ENCODE measurements around the gene GOLGA2. TPM values are rescaled to one million over a fixed set of nuclear protein-coding genes. Genes with fewer than 3 reads are reported as not detected.

The GOLGA2 gene
- total and polyA plus RNA-seq, 2 of the 13 experiments (the other 11 are each of a cell fraction or from before 2014, with no cell fraction given) = 45.3 to 45.8 TPM

DNA sequence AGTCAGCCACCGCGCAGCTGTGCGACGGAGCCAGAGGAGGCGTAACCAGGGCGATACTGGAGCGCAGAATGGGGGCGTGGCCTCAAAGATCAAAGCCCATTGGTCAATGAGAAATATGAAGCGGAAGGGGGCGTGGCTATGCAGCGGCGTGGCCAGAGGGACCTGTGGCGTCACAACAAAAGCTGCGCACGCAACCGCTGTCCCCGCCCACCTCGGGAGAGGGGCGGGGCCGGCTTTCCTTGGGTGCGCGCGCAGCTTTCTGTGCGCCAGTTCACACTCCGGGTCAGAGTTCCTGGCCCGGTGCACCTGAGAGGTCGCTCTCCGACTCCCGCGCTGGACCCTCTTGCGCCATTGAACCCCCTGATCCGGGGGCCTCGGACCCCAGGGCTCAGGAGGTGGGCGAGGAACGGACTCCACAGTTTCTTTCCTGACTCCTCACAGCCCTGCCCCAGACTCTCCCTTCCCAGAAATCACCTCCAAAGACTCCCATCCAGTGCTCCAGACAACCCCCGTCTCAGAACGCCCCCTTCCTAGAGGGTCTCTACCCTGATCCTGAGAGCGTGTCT, 284 bp upstream of the GOLGA2 start, which contains the start of gene SWI5 (continued):
- peak; percentile 85 for TF ChIP-seq RFX1 (IDR thresholded peaks at IDR 0.05)
- no peak for TF ChIP-seq ZNF878 (CRISPR knock-in tag; IDR thresholded peaks at IDR 0.05)
- no peak for TF ChIP-seq SMC3 (IDR thresholded peaks at IDR 0.05; ENCODE audit: low read length)
- TF ChIP-seq ZNF30 (CRISPR knock-in tag; IDR thresholded peaks at IDR 0.05) = no peak
- TF ChIP-seq, protein P1, sequence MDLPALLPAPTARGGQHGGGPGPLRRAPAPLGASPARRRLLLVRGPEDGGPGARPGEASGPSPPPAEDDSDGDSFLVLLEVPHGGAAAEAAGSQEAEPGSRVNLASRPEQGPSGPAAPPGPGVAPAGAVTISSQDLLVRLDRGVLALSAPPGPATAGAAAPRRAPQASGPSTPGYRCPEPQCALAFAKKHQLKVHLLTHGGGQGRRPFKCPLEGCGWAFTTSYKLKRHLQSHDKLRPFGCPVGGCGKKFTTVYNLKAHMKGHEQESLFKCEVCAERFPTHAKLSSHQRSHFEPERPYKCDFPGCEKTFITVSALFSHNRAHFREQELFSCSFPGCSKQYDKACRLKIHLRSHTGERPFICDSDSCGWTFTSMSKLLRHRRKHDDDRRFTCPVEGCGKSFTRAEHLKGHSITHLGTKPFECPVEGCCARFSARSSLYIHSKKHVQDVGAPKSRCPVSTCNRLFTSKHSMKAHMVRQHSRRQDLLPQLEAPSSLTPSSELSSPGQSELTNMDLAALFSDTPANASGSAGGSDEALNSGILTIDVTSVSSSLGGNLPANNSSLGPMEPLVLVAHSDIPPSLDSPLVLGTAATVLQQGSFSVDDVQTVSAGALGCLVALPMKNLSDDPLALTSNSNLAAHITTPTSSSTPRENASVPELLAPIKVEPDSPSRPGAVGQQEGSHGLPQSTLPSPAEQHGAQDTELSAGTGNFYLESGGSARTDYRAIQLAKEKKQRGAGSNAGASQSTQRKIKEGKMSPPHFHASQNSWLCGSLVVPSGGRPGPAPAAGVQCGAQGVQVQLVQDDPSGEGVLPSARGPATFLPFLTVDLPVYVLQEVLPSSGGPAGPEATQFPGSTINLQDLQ (CRISPR knock-in tag; IDR thresholded peaks at IDR 0.05) = no peak
- TF ChIP-seq, protein P2, sequence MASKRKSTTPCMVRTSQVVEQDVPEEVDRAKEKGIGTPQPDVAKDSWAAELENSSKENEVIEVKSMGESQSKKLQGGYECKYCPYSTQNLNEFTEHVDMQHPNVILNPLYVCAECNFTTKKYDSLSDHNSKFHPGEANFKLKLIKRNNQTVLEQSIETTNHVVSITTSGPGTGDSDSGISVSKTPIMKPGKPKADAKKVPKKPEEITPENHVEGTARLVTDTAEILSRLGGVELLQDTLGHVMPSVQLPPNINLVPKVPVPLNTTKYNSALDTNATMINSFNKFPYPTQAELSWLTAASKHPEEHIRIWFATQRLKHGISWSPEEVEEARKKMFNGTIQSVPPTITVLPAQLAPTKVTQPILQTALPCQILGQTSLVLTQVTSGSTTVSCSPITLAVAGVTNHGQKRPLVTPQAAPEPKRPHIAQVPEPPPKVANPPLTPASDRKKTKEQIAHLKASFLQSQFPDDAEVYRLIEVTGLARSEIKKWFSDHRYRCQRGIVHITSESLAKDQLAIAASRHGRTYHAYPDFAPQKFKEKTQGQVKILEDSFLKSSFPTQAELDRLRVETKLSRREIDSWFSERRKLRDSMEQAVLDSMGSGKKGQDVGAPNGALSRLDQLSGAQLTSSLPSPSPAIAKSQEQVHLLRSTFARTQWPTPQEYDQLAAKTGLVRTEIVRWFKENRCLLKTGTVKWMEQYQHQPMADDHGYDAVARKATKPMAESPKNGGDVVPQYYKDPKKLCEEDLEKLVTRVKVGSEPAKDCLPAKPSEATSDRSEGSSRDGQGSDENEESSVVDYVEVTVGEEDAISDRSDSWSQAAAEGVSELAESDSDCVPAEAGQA (IDR thresholded peaks at IDR 0.05; ENCODE audit: low read depth) = peak; percentile 53; the same call in 1 of the 2 replicates
- TF ChIP-seq, protein P2 (CRISPR knock-in tag; IDR thresholded peaks at IDR 0.05; ENCODE audit: borderline replicate concordance) = no peak
- TF ChIP-seq, protein P3, sequence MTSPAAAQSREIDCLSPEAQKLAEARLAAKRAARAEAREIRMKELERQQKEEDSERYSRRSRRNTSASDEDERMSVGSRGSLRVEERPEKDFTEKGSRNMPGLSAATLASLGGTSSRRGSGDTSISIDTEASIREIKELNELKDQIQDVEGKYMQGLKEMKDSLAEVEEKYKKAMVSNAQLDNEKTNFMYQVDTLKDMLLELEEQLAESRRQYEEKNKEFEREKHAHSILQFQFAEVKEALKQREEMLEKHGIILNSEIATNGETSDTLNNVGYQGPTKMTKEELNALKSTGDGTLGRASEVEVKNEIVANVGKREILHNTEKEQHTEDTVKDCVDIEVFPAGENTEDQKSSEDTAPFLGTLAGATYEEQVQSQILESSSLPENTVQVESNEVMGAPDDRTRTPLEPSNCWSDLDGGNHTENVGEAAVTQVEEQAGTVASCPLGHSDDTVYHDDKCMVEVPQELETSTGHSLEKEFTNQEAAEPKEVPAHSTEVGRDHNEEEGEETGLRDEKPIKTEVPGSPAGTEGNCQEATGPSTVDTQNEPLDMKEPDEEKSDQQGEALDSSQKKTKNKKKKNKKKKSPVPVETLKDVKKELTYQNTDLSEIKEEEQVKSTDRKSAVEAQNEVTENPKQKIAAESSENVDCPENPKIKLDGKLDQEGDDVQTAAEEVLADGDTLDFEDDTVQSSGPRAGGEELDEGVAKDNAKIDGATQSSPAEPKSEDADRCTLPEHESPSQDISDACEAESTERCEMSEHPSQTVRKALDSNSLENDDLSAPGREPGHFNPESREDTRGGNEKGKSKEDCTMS (CRISPR knock-in tag; conservative IDR thresholded peaks at IDR 0.05) = no peak
- no peak for TF ChIP-seq RBAK (CRISPR knock-in tag; IDR thresholded peaks at IDR 0.05)
- TF ChIP-seq ZSCAN31 (CRISPR knock-in tag; IDR thresholded peaks at IDR 0.05; ENCODE audit: low read depth) = no peak
- peak; percentile 70 for TF ChIP-seq ZNF274 (CRISPR knock-in tag; IDR thresholded peaks at IDR 0.05)
- TF ChIP-seq WIZ (CRISPR knock-in tag; IDR thresholded peaks at IDR 0.05) = no peak
- TF ChIP-seq, protein P4, sequence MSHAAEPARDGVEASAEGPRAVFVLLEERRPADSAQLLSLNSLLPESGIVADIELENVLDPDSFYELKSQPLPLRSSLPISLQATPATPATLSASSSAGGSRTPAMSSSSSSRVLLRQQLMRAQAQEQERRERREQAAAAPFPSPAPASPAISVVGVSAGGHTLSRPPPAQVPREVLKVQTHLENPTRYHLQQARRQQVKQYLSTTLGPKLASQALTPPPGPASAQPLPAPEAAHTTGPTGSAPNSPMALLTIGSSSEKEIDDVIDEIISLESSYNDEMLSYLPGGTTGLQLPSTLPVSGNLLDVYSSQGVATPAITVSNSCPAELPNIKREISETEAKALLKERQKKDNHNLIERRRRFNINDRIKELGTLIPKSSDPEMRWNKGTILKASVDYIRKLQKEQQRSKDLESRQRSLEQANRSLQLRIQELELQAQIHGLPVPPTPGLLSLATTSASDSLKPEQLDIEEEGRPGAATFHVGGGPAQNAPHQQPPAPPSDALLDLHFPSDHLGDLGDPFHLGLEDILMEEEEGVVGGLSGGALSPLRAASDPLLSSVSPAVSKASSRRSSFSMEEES (CRISPR knock-in tag; IDR thresholded peaks at IDR 0.05) = peak; percentile 30; the same call in 1 of the 2 replicates
- TF ChIP-seq TMF1 (CRISPR knock-in tag; IDR thresholded peaks at IDR 0.05; ENCODE audit: low read depth) = no peak
- no peak for TF ChIP-seq SOX6 (IDR thresholded peaks at IDR 0.05)
- TF ChIP-seq SOX6 (CRISPR knock-in tag; IDR thresholded peaks at IDR 0.05) = peak; percentile 52; the same call in 1 of the 2 replicates

Measured in HepG2 (cell line).